ENCODE data around the gene BCAS3.

DNA sequence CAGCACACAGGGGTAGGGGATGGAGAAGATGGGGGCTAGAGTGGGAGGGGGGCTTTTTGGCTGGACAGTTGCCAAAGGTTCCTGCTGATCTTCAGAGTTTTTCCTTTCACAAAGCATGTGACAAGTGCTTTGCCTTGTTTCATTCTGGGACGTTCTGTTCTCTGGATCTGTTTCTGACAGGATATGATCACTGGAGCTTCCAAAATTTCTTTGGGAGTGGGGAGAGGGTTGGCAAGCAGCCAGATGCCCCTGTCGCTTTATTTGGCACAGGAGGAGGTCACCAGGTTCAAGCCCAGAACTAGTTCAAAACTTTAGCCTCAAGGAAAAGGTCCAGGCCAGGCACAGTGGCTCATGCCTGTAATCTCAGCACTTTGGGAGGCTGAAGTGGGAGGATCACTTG, 653.5 kb downstream of the BCAS3 start:
- TF ChIP-seq CTCF (conservative IDR thresholded peaks at IDR 0.05; ENCODE audit: low read depth, low read length) (no peak), EZH2 (IDR thresholded peaks at IDR 0.05; ENCODE audit: borderline replicate concordance, low read depth, low read length, poor library complexity, severe bottlenecking) (no peak)

Measured in A673 (cell line).